ENCODE data around the gene KHNYN. TPM values are rescaled to one million over a fixed set of nuclear protein-coding genes. Genes with fewer than 3 reads are reported as not detected.
"Not testable (repeated sequence)": the region's sequence is repeated elsewhere in the genome, so short reads cannot be mapped to it uniquely, and the experiment has no call there.

Gene KHNYN
- total RNA-seq, 1 donor from 2014 or later: 56.6 TPM

- no peak for DNase-seq
These were observed 45.5 kb downstream of the KHNYN start for GRCh38 chr14:24475261-24475660.

GRCh38 chr14:24479999-24480398 lies 50.2 kb downstream of the KHNYN start:
- DNase-seq: not testable (repeated sequence)

- peak; percentile 13 for DNase-seq
These were observed 52.0 kb downstream of the KHNYN start for GRCh38 chr14:24481622-24482324.

GRCh38 chr14:24482699-24483303 lies 53.0 kb downstream of the KHNYN start:
- not testable (repeated sequence) for DNase-seq

- no peak for DNase-seq
These were observed 54.0 kb downstream of the KHNYN start for GRCh38 chr14:24483604-24484252.

Other genes with a start within 250 kb of the KHNYN start
- 30.8 TPM for gene IPO4, start 241.1 kb upstream of the KHNYN start, total RNA-seq
- gene TM9SF1, start 234.5 kb upstream of the KHNYN start, total RNA-seq: 52.9 TPM
- not detected for gene TSSK4, start 224.3 kb upstream of the KHNYN start, total RNA-seq
- gene CHMP4A, start 216.5 kb upstream of the KHNYN start, total RNA-seq: 47.6 TPM
- gene MDP1, start 213.9 kb upstream of the KHNYN start, total RNA-seq: 12.9 TPM
- gene NEDD8, start 197.6 kb upstream of the KHNYN start, total RNA-seq: 77.0 TPM
- 102 TPM for gene GMPR2, start 197.0 kb upstream of the KHNYN start, total RNA-seq
- gene TINF2, start 187.3 kb upstream of the KHNYN start, total RNA-seq: 33.8 TPM
- gene TGM1, start 166.8 kb upstream of the KHNYN start, total RNA-seq: 29.0 TPM
- gene RABGGTA, start 158.4 kb upstream of the KHNYN start, total RNA-seq: 16.5 TPM
- gene DHRS1, start 130.2 kb upstream of the KHNYN start, total RNA-seq: 13.0 TPM
- gene NOP9, start 130.1 kb upstream of the KHNYN start, total RNA-seq: 24.5 TPM
- gene CIDEB, start 122.0 kb upstream of the KHNYN start, total RNA-seq: 14.6 TPM
- 19.3 TPM for gene LTB4R2, start 119.8 kb upstream of the KHNYN start, total RNA-seq
- 8.8 TPM for gene LTB4R, start 118.5 kb upstream of the KHNYN start, total RNA-seq
- gene ADCY4, start 94.9 kb upstream of the KHNYN start, total RNA-seq: 16.7 TPM
- 5.5 TPM for gene RIPK3, start 90.0 kb upstream of the KHNYN start, total RNA-seq
- 56.6 TPM for gene NFATC4, start 61.8 kb upstream of the KHNYN start, total RNA-seq
- gene NYNRIN, start 31.0 kb upstream of the KHNYN start, total RNA-seq: 35.1 TPM
- 1.3 TPM for gene CBLN3, start 286 bp upstream of the KHNYN start, total RNA-seq
- 20.5 TPM for gene SDR39U1, start 12.8 kb downstream of the KHNYN start, total RNA-seq
- gene CMA1, start 78.3 kb downstream of the KHNYN start, total RNA-seq: not detected
- 4.3 TPM for gene CTSG, start 146.3 kb downstream of the KHNYN start, total RNA-seq
- gene GZMH, start 179.7 kb downstream of the KHNYN start, total RNA-seq: not detected
- gene GZMB, start 204.2 kb downstream of the KHNYN start, total RNA-seq: 0.41 TPM